Daoy (cell line): ENCODE results near the gene PTPRJ. TPM values are rescaled to one million over a fixed set of nuclear protein-coding genes. Genes with fewer than 3 reads are reported as not detected.

Experiments
- total RNA-seq: library from RNA; depleted of rRNA; stranded (reverse); fragments of >200 nt; shearing (Covaris generic); gene quantifications from 2 replicates; pipeline ENCODE4 v1.2.3, GENCODE V29; 2014; rRNA removed

PTPRJ gene
- total RNA-seq, 1 experiment from 2014 or later, result 17.0 TPM

Other genes starting within 250 kb of the PTPRJ start
- gene FNBP4, start 213.2 kb upstream of the PTPRJ start, total RNA-seq, result 37.7 and 79.5 TPM in 2 replicates
- gene NUP160, start 132.2 kb upstream of the PTPRJ start, total RNA-seq, result 26.5 and 27.5 TPM in 2 replicates
- not detected in 2 replicates for gene OR4B1, start 236.3 kb downstream of the PTPRJ start, total RNA-seq